K562 (cell line): Measurements from ENCODE around the gene JADE2. TPM values are rescaled to one million over a fixed set of nuclear protein-coding genes. Genes with fewer than 3 reads are reported as not detected.

Experiments used
- ARID1B ChIP-seq: fragments of 450-650 bp; IDR thresholded peaks from 2 replicates; pipeline ENCODE4 v1.6.1; 2016; ENCODE audit warnings: antibody characterized with exemption, mild to moderate bottlenecking, inconsistent platforms
- ATF3 ChIP-seq, 2 experiments: fragments of 450-650 bp in 1 of 2; sonication (generic) in 1 of 2; formaldehyde crosslinking in 1 of 2; IDR thresholded peaks in 1 of 2; conservative IDR thresholded peaks in 1 of 2; 2 replicates each; pipeline versions ENCODE4 v1.6.1 to v1.8.1; 2016 to 2023; ENCODE audit warnings: mild to moderate bottlenecking in 2 of 2, moderate library complexity in 2 of 2, inconsistent platforms in 1 of 2, missing genetic modification reagents in 1 of 2
- ETV5 ChIP-seq: sonication (generic); formaldehyde crosslinking; IDR thresholded peaks from 2 replicates; pipeline ENCODE4 v1.4.0; 2020; ENCODE audit warnings: low read depth, mild to moderate bottlenecking, missing genetic modification reagents
- MBD2 ChIP-seq: sonication (generic); IDR thresholded peaks from 2 replicates; pipeline ENCODE4 v1.6.1; 2016; ENCODE audit warnings: low read depth, borderline replicate concordance
- NFATC3 ChIP-seq: fragments of 450-650 bp; IDR thresholded peaks from 2 replicates; pipeline ENCODE4 v1.6.1; 2017; ENCODE audit warnings: mild to moderate bottlenecking
- NFIC ChIP-seq: fragments of 450-650 bp; IDR thresholded peaks from 2 replicates; pipeline ENCODE4 v1.6.1; 2017; ENCODE audit warnings: mild to moderate bottlenecking, inconsistent platforms
- PTTG1 ChIP-seq: fragments of 450-650 bp; IDR thresholded peaks from 2 replicates; pipeline ENCODE4 v1.6.1; 2016; ENCODE audit warnings: low read depth, mild to moderate bottlenecking, missing genetic modification characterization, missing compliant biosample characterization
- SIX5 ChIP-seq, 2 experiments: IDR thresholded peaks; 2 replicates each; pipeline ENCODE4 v1.6.1; 2011; ENCODE audit warnings: low read length in 2 of 2, borderline replicate concordance in 1 of 2, low read depth in 1 of 2, mild to moderate bottlenecking in 1 of 2, moderate library complexity in 1 of 2; ENCODE audit not compliant: insufficient read depth in 1 of 2
- SMAD3 ChIP-seq: fragments of 450-650 bp; formaldehyde crosslinking; conservative IDR thresholded peaks from 2 replicates; pipeline ENCODE4 v1.4.0; 2020; ENCODE audit warnings: mild to moderate bottlenecking
- VEZF1 ChIP-seq: fragments of 200-800 bp; sonication (Bioruptor generic); IDR thresholded peaks from 2 replicates; pipeline ENCODE4 v1.6.1; 2017; ENCODE audit warnings: missing genetic modification characterization, missing compliant biosample characterization
- ZNF124 ChIP-seq: sonication (generic); formaldehyde crosslinking; IDR thresholded peaks from 2 replicates; pipeline ENCODE4 v1.8.1; 2022; ENCODE audit warnings: missing genetic modification reagents
- ZNF561 ChIP-seq: fragments of 450-650 bp; formaldehyde crosslinking; conservative IDR thresholded peaks from 2 replicates; pipeline ENCODE4 v1.4.0; 2020; ENCODE audit warnings: mild to moderate bottlenecking, moderate library complexity
- ZNF589 ChIP-seq: fragments of 200-800 bp; sonication (Bioruptor generic); IDR thresholded peaks from 2 replicates; pipeline ENCODE4 v1.6.1; 2016; ENCODE audit warnings: low read depth, missing genetic modification characterization, missing compliant biosample characterization
- ZSCAN32 ChIP-seq: fragments of 450-650 bp; formaldehyde crosslinking; IDR thresholded peaks from 2 replicates; pipeline ENCODE4 v1.4.0; 2020; ENCODE audit warnings: mild to moderate bottlenecking, moderate library complexity
- polyA plus RNA-seq, 8 experiments: library from polyadenylated mRNA; depleted of rRNA in 4 of 8; stranded (reverse) in 5 of 8; unstranded in 3 of 8; fragments of >200 nt; fragmentation: Nextera tagmentation in 2 of 8; fragmentation: Illumina TruSeq in 1 of 8; extraction: Ambion mirVana in 2 of 8; extraction: Trizol in 1 of 8; gene quantifications; 2 replicates each; pipeline versions ENCODE4 v1.2.1 to v1.2.3, GENCODE V29; 2011 to 2014; ENCODE audit warnings: inconsistent platforms in 1 of 8, missing spikeins in 1 of 8
- total RNA-seq, 7 experiments: library from RNA; depleted of rRNA in 6 of 7; stranded (reverse); fragments of >200 nt in 6 of 7; fragmentation: Illumina TruSeq in 2 of 7; extraction: Trizol in 2 of 7; gene quantifications; 2 replicates each; pipeline versions ENCODE4 v1.2.1 to v1.2.3, GENCODE V29; 2011 to 2021; ENCODE audit warnings: low replicate concordance in 1 of 7
- TF ChIP-seq, protein P1 (sequence below): IDR thresholded peaks from 2 replicates; pipeline ENCODE4 v1.6.1; 2012; ENCODE audit warnings: low read depth, low read length, improper control_type of control experiment, borderline replicate concordance
- TF ChIP-seq, protein P2 (sequence below): fragments of 450-650 bp; formaldehyde crosslinking; IDR thresholded peaks from 2 replicates; pipeline ENCODE4 v1.4.0; 2022; ENCODE audit warnings: missing genetic modification characterization
- TF ChIP-seq, protein P3 (sequence below): IDR thresholded peaks from 2 replicates; pipeline ENCODE4 v1.6.1; 2011; ENCODE audit not compliant: insufficient read length; ENCODE audit errors: extremely low read depth
- TF ChIP-seq, protein P4 (sequence below): fragments of 450-650 bp; IDR thresholded peaks from 2 replicates; pipeline ENCODE4 v1.6.1; 2018; ENCODE audit warnings: mild to moderate bottlenecking, low read depth; ENCODE audit not compliant: partially characterized antibody

The JADE2 gene
- total and polyA plus RNA-seq, 9 of the 15 experiments (the other 6 are each of a cell fraction or from before 2014, with no cell fraction given): 0.50 to 23.3 (median 9.1) TPM

- TF ChIP-seq PTTG1 (no peak), ATF3 (IDR thresholded peaks at IDR 0.05) (peak; percentile 63; the same call in 1 of the 2 replicates), ATF3 (CRISPR knock-in tag; conservative IDR thresholded peaks at IDR 0.05) (no peak), NFIC (no peak), ZNF124 (CRISPR knock-in tag) (no peak), ZSCAN32 (CRISPR knock-in tag) (no peak), SMAD3 (CRISPR knock-in tag) (0 out of 2 replicates have a peak, but pooled peaks have one; percentile 44), NFATC3 (no peak), ETV5 (CRISPR knock-in tag) (no peak), VEZF1 (no peak), SIX5 (IDR thresholded peaks at IDR 0.05; ENCODE audit: borderline replicate concordance in 1 of 2, insufficient read depth in 1 of 2, low read depth in 1 of 2, low read length in 2 of 2) (no peak), ZNF561 (CRISPR knock-in tag) (no peak), ARID1B (peak; percentile 37; the same call in 1 of the 2 replicates), MBD2 (no peak), ZNF589 (CRISPR knock-in tag) (0 out of 2 replicates have a peak, but pooled peaks have one; percentile 55)
- TF ChIP-seq, protein P1, sequence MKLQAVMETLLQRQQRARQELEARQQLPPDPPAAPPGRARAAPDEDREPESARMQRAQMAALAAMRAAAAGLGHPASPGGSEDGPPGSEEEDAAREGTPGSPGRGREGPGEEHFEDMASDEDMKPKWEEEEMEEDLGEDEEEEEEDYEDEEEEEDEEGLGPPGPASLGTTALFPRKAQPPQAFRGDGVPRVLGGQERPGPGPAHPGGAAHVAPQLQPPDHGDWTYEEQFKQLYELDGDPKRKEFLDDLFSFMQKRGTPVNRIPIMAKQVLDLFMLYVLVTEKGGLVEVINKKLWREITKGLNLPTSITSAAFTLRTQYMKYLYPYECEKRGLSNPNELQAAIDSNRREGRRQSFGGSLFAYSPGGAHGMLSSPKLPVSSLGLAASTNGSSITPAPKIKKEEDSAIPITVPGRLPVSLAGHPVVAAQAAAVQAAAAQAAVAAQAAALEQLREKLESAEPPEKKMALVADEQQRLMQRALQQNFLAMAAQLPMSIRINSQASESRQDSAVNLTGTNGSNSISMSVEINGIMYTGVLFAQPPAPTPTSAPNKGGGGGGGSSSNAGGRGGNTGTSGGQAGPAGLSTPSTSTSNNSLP: no peak
- TF ChIP-seq, protein P2, sequence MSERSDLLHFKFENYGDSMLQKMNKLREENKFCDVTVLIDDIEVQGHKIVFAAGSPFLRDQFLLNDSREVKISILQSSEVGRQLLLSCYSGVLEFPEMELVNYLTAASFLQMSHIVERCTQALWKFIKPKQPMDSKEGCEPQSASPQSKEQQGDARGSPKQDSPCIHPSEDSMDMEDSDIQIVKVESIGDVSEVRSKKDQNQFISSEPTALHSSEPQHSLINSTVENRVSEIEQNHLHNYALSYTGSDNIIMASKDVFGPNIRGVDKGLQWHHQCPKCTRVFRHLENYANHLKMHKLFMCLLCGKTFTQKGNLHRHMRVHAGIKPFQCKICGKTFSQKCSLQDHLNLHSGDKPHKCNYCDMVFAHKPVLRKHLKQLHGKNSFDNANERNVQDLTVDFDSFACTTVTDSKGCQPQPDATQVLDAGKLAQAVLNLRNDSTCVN (CRISPR knock-in tag): no peak
- TF ChIP-seq, protein P3, sequence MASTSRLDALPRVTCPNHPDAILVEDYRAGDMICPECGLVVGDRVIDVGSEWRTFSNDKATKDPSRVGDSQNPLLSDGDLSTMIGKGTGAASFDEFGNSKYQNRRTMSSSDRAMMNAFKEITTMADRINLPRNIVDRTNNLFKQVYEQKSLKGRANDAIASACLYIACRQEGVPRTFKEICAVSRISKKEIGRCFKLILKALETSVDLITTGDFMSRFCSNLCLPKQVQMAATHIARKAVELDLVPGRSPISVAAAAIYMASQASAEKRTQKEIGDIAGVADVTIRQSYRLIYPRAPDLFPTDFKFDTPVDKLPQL: no peak
- TF ChIP-seq, protein P4, sequence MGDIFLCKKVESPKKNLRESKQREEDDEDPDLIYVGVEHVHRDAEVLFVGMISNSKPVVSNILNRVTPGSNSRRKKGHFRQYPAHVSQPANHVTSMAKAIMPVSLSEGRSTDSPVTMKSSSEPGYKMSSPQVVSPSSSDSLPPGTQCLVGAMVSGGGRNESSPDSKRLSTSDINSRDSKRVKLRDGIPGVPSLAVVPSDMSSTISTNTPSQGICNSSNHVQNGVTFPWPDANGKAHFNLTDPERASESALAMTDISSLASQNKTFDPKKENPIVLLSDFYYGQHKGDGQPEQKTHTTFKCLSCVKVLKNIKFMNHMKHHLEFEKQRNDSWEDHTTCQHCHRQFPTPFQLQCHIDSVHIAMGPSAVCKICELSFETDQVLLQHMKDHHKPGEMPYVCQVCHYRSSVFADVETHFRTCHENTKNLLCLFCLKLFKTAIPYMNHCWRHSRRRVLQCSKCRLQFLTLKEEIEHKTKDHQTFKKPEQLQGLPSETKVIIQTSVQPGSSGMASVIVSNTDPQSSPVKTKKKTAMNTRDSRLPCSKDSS: no peak
Observed at GRCh38 chr5:134609232-134609851, 83.9 kb downstream of the JADE2 start (continued).
